ENCODE results near the gene VPS13D. TPM values are rescaled to one million over a fixed set of nuclear protein-coding genes. Genes with fewer than 3 reads are reported as not detected.

VPS13D gene
- total RNA-seq, 1 experiment from 2014 or later = 31.6 TPM

DNA sequence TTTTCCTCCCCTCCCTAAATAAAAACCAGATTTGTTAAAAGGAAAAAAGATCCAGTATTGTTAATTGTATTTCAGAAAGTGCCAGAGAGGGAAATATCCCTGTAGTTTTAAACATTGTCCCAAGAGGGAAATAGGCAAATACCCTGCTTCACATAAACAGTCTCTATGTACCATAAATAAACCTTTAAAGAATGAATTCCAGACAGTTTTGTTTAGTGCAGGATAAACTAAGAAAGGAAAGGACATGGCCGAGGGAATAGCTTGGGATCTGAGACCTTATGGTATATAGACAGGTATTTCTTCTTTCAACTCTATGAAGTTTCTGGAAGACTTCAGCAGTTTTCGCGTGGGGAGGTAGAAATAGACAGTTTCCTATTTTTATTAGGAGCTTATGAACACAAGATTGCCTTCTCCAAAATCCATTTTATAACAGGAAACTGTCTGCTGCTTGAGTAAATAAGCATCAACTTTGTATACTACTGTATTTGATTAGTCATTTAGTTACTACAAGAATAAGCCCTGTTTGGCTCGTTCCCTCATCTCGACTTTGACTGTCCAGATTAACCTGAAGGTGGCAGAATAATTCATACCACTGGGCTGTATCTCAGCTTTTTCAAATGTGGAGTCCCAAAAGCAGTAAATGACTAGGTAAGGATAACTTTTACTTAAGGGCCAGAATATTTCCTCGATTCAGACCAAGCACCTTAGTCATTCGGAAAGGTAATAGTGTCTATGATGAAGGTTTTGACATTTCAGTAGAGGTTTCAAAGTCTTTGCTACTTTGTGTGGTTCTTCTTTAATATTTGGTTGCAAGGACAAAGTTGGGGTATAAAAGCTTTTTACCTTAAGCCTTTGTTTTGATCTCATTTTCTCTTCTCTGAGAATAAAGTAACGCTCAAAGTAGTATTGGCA, 177.5 kb downstream of the VPS13D start (continued):
- TF ChIP-seq CTCF (IDR thresholded peaks at IDR 0.05 in 2 of 3, conservative IDR thresholded peaks at IDR 0.05 in 1 of 3; ENCODE audit: borderline replicate concordance in 1 of 3, insufficient read depth in 1 of 3, low read depth in 2 of 3, low read length in 2 of 3) (peak; percentile 31 to 50 (median 42); a peak in 4 of 6 replicates), ZFX (IDR thresholded peaks at IDR 0.05) (no peak), EGR1 (IDR thresholded peaks at IDR 0.05; ENCODE audit: low read depth) (no peak), RAD21 (IDR thresholded peaks at IDR 0.05; ENCODE audit: low read depth) (peak; percentile 83), TCF7L2 (IDR thresholded peaks at IDR 0.05; ENCODE audit: borderline replicate concordance, extremely low read depth, insufficient read depth, insufficient read length) (no peak), POLR2AphosphoS5 (IDR thresholded peaks at IDR 0.05; ENCODE audit: low read depth, low read length) (no peak), ZBTB33 (IDR thresholded peaks at IDR 0.05; ENCODE audit: extremely low read depth, insufficient replicate concordance, low read length) (no peak), EZH2phosphoT487 (IDR thresholded peaks at IDR 0.05; ENCODE audit: borderline replicate concordance) (no peak)
- TF ChIP-seq, protein P1, sequence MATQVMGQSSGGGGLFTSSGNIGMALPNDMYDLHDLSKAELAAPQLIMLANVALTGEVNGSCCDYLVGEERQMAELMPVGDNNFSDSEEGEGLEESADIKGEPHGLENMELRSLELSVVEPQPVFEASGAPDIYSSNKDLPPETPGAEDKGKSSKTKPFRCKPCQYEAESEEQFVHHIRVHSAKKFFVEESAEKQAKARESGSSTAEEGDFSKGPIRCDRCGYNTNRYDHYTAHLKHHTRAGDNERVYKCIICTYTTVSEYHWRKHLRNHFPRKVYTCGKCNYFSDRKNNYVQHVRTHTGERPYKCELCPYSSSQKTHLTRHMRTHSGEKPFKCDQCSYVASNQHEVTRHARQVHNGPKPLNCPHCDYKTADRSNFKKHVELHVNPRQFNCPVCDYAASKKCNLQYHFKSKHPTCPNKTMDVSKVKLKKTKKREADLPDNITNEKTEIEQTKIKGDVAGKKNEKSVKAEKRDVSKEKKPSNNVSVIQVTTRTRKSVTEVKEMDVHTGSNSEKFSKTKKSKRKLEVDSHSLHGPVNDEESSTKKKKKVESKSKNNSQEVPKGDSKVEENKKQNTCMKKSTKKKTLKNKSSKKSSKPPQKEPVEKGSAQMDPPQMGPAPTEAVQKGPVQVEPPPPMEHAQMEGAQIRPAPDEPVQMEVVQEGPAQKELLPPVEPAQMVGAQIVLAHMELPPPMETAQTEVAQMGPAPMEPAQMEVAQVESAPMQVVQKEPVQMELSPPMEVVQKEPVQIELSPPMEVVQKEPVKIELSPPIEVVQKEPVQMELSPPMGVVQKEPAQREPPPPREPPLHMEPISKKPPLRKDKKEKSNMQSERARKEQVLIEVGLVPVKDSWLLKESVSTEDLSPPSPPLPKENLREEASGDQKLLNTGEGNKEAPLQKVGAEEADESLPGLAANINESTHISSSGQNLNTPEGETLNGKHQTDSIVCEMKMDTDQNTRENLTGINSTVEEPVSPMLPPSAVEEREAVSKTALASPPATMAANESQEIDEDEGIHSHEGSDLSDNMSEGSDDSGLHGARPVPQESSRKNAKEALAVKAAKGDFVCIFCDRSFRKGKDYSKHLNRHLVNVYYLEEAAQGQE (IDR thresholded peaks at IDR 0.05; ENCODE audit: low read depth) = no peak

Data from HCT116 (cell line).